ENCODE results near the gene SYT8. TPM values are rescaled to one million over a fixed set of nuclear protein-coding genes. Genes with fewer than 3 reads are reported as not detected.

Gene SYT8
- polyA plus RNA-seq, 1 experiment, result not detected

Small RNAs within 50 kb of the gene (small RNA-seq; reads per million reads assigned to genes)
- gene AC051649.1 (ENCODE audit: insufficient read length, low read depth, low replicate concordance) (not detected), gene MIR4298 (ENCODE audit: insufficient read length, low read depth, low replicate concordance) (not detected)

Other genes with a start within 250 kb of the SYT8 start
- gene KRTAP5-1, start 249.7 kb upstream of the SYT8 start, polyA plus RNA-seq (2011; rRNA removed), result not detected in 2 replicates
- not detected in 2 replicates for gene KRTAP5-2, start 236.7 kb upstream of the SYT8 start, polyA plus RNA-seq (2011; rRNA removed)
- gene KRTAP5-3, start 226.5 kb upstream of the SYT8 start, polyA plus RNA-seq (2011; rRNA removed), result not detected in 2 replicates
- not detected in 2 replicates for gene KRTAP5-4, start 212.9 kb upstream of the SYT8 start, polyA plus RNA-seq (2011; rRNA removed)
- gene KRTAP5-5, start 205.2 kb upstream of the SYT8 start, polyA plus RNA-seq (2011; rRNA removed), result not detected in 2 replicates
- not detected in 2 replicates for gene KRTAP5-6, start 137.8 kb upstream of the SYT8 start, polyA plus RNA-seq (2011; rRNA removed)
- 0.06 and 0.22 TPM in 2 replicates for gene IFITM10, start 84.4 kb upstream of the SYT8 start, polyA plus RNA-seq (2011; rRNA removed)
- 89.9 and 206 TPM in 2 replicates for gene CTSD, start 71.1 kb upstream of the SYT8 start, polyA plus RNA-seq (2011; rRNA removed)
- not detected in 2 replicates for gene TNNI2, start 4.0 kb downstream of the SYT8 start, polyA plus RNA-seq (2011; rRNA removed)
- not detected in 2 replicates for gene LSP1, start 18.1 kb downstream of the SYT8 start, polyA plus RNA-seq (2011; rRNA removed)
- not detected in 2 replicates for gene PRR33, start 56.9 kb downstream of the SYT8 start, polyA plus RNA-seq (2011; rRNA removed)
- not detected in 2 replicates for gene TNNT3, start 84.7 kb downstream of the SYT8 start, polyA plus RNA-seq (2011; rRNA removed)
- gene MRPL23, start 112.3 kb downstream of the SYT8 start, polyA plus RNA-seq (2011; rRNA removed), result 39.8 and 43.5 TPM in 2 replicates
- gene H19, start 162.9 kb downstream of the SYT8 start, polyA plus RNA-seq (2011; rRNA removed), result 1.7 and 1.9 TPM in 2 replicates

Data from BJ (cell line).